Heart right ventricle (tissue), 16 donors: ENCODE data around the gene FHIT. TPM values are rescaled to one million over a fixed set of nuclear protein-coding genes. Genes with fewer than 3 reads are reported as not detected.

ENCODE experiments used
- ATAC-seq, 8 donors: fragments of 200-7000 bp; cut with Tn5 transposase; one replicate each; pipeline ENCODE4 v1.9.1; 2020; ENCODE audit warnings: mild to moderate bottlenecking in 8 of 8, moderate library complexity in 8 of 8, moderate number of reproducible peaks in 1 of 8
- DNase-seq, 2 donors: peaks; one replicate each; pipeline ENCODE4 v3.0.0-alpha.2; 2020
- H3K27ac ChIP-seq, 10 donors: fragments of 200-600 bp; sonication (generic) in 2 of 10; one replicate each; pipeline versions ENCODE4 v1.5.0 to v1.8.0; 2020 to 2022; ENCODE audit warnings: mild to moderate bottlenecking in 3 of 10
- H3K27me3 ChIP-seq, 7 donors: fragments of 200-600 bp; one replicate each; pipeline ENCODE4 v1.8.0; 2021 to 2022; ENCODE audit warnings: mild to moderate bottlenecking in 2 of 7
- H3K36me3 ChIP-seq, 9 donors: fragments of 200-600 bp; sonication (generic) in 1 of 9; one replicate each; pipeline versions ENCODE4 v1.5.0 to v1.8.0; 2020 to 2022; ENCODE audit warnings: mild to moderate bottlenecking in 2 of 9
- H3K4me1 ChIP-seq, 9 donors: fragments of 200-600 bp; sonication (generic) in 1 of 9; one replicate each; pipeline versions ENCODE4 v1.5.0 to v1.8.0; 2020 to 2022; ENCODE audit warnings: mild to moderate bottlenecking in 4 of 9
- H3K4me3 ChIP-seq, 10 donors: fragments of 200-600 bp; sonication (generic) in 2 of 10; one replicate each; pipeline versions ENCODE4 v1.5.0 to v1.8.0; 2020 to 2022; ENCODE audit warnings: mild to moderate bottlenecking in 7 of 10, moderate library complexity in 2 of 10
- H3K9me3 ChIP-seq, 11 donors: fragments of 200-600 bp in 10 of 11; sonication (generic) in 2 of 11; one replicate each; pipeline versions ENCODE4 v1.5.0 to v1.8.0; 2013 to 2022; ENCODE audit warnings: mild to moderate bottlenecking in 2 of 11, control low read depth in 1 of 11, moderate library complexity in 1 of 11
- WGBS, 2 donors: extraction: QIAGEN DNeasy Blood & Tissue Kit; methylation state at CpG; one replicate each; pipeline ENCODE4 v1.1.7; 2013; ENCODE audit warnings: inconsistent platforms in 1 of 2; 5-methylcytosine and 5-hydroxymethylcytosine counted together
- intact Hi-C, 10 donors: fragments of 100-400 bp; cut with DNase I; formaldehyde crosslinking; loops; one replicate each; pipeline versions ENCODE4 v1.11.1 to v1.14.2; 2022
- polyA plus RNA-seq, 2 donors: library from polyadenylated mRNA; stranded (reverse); fragments of 200-250 nt; gene quantifications; one replicate each; pipeline ENCODE4 v1.2.3, GENCODE V29; 2013
- total RNA-seq, 10 donors: library from RNA; stranded (reverse); fragmentation: NEBNext Ultra II Directional in 3 of 10; extraction: Animal tissue kit (Norgen Biotek cat#: 25700) in 3 of 10; gene quantifications; one replicate each; pipeline versions ENCODE4 v1.2.1 to v1.2.4, GENCODE V29; 2021 to 2023
- TF ChIP-seq, protein P1 (sequence below), 9 donors: fragments of 200-600 bp; sonication (generic) in 2 of 9; IDR thresholded peaks; one replicate each; pipeline versions ENCODE4 v1.5.0 to v1.8.0; 2021 to 2022; ENCODE audit warnings: antibody characterized with exemption in 9 of 9, mild to moderate bottlenecking in 5 of 9, moderate library complexity in 1 of 9
- donor health status: Arrhythmogenic right ventricular cardiomyopathy.
- donor health status: ischemic (EF 13 %, LVEDD 7.1; RV severe dilation, severe dysfunction).
- donor health status: healthy with polysubstance abuse.
- donor health status: DM: no; HTN: yes; CAD: no.
- donor health status: DM: no; HTN: no; CAD: no.
- donor health status: ischemic (EF 25% LVEDD 6.9; RV normal size, moderate dysfunction).
- donor health status: ischemic (EF 25% LVEDD 5.7; RV mildly dilated, moderate dysfunction).
- donor health status: healthy.
- donor health status: DM: yes; HTN: yes; CAD: no.
- donor health status: Ischemic cardiomyopathy.
- donor health status: ischemic (EF 35%, LVEDD 5.7; RV mildly dilated, moderate dysfunction).
- donor health status: nonischemic (EF 11% LVEDD 7.7; RV severe dilation, severe dysfunction).
- donor health status: DM: yes; HTN: yes; CAD: no.
- donor health status: PGD.
- donor health status: ischemic (EF 29% LVEDD 5.4; RV normal size, mild dysfunction).
- donor health status: nonischemic (EF 23%, LVEDD 6.1; RV moderate dilation, normal function).

FHIT gene
- total and polyA plus RNA-seq, 12 donors = 4.7 to 25.5 (median 18.3) TPM

- Histone ChIP-seq H3K36me3 (no peaks in the 10 kb centered on the region), H3K27me3 (no peaks in the 10 kb centered on the region), H3K27ac (no peak overlapping the region), H3K9me3 (peaks cover 0 to 38% (median 10%) of the 10 kb centered on the region in 11 donors), H3K4me3 (no peak overlapping the region), H3K4me1 (peaks cover 0 to 6% (median 0%) of the 10 kb centered on the region in 9 donors)
- 54 to 56% methylated on average over 5 of the region's 5 CpGs for WGBS, 2 donors
- DNase-seq (no peak), ATAC-seq (no peak)
- intact Hi-C loops = no loop called here
- TF ChIP-seq, protein P1, sequence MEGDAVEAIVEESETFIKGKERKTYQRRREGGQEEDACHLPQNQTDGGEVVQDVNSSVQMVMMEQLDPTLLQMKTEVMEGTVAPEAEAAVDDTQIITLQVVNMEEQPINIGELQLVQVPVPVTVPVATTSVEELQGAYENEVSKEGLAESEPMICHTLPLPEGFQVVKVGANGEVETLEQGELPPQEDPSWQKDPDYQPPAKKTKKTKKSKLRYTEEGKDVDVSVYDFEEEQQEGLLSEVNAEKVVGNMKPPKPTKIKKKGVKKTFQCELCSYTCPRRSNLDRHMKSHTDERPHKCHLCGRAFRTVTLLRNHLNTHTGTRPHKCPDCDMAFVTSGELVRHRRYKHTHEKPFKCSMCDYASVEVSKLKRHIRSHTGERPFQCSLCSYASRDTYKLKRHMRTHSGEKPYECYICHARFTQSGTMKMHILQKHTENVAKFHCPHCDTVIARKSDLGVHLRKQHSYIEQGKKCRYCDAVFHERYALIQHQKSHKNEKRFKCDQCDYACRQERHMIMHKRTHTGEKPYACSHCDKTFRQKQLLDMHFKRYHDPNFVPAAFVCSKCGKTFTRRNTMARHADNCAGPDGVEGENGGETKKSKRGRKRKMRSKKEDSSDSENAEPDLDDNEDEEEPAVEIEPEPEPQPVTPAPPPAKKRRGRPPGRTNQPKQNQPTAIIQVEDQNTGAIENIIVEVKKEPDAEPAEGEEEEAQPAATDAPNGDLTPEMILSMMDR (IDR thresholded peaks at IDR 0.05) = no peak
These were observed 297.9 kb downstream of the FHIT start for GRCh38 chr3:60953351-60953750.

GRCh38 chr3:60952055-60952454 is 299.2 kb downstream of the FHIT start:
- 72 to 73% methylated on average over 6 of the region's 6 CpGs for WGBS, 2 donors
- Histone ChIP-seq H3K4me1 (peaks cover 0 to 6% (median 0%) of the 10 kb centered on the region in 9 donors), H3K9me3 (peaks cover 0 to 32% (median 10%) of the 10 kb centered on the region in 11 donors), H3K36me3 (no peaks in the 10 kb centered on the region), H3K27ac (no peak overlapping the region), H3K4me3 (no peak overlapping the region), H3K27me3 (no peaks in the 10 kb centered on the region)
- TF ChIP-seq, protein P1 (IDR thresholded peaks at IDR 0.05) = no peak
- DNase-seq (no peak), ATAC-seq (no peak)
- intact Hi-C loops = no loop called here

DNA sequence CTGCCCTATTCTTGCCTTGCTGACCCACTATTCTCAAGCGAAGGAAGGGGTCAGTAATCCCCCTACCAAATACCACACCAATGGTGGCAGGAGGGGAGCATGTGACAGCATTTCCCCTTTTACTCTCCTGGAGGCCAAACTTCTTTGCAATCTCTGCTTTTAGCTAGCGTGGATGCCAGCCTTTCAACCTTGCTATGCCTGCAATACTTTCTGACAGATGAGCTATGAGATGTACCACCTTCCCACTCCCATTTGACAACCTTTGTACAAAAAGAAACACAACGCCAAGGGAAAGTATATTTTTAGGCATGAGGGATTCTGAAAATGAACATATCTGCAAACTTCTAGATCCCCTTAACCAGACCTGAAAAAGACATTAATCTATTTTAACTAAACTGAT is 302.1 kb downstream of the FHIT start:
- Histone ChIP-seq H3K27ac (no peak overlapping the region), H3K4me1 (peaks cover 0 to 6% (median 0%) of the 10 kb centered on the region in 9 donors), H3K4me3 (no peak overlapping the region), H3K36me3 (no peaks in the 10 kb centered on the region), H3K27me3 (no peaks in the 10 kb centered on the region), H3K9me3 (peaks cover 0 to 7% (median 0%) of the 10 kb centered on the region in 11 donors)
- WGBS, 2 donors = 84 to 94% methylated on average over 3 of the region's 3 CpGs
- intact Hi-C loops = no loop called here
- DNase-seq = no peak
- TF ChIP-seq, protein P1 (IDR thresholded peaks at IDR 0.05) = no peak
- no peak for ATAC-seq

DNA sequence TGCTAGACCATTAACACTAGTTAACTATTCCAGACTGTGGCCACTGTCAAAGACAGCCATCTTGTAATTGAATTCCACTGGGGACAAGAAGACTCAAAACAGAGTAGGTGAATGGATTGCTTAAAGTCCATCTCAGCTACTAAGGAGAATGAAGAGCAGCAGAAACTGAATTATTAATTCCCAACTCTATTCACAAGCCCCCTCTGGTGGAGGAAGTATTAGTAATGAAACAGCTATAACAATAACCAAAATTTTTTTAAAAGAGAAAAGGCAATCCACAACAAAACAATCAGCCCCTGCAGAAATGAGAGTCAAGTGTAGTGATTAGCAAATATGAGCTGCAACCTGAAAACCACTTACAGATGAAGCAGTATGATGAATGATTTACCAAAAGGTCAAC is 302.8 kb downstream of the FHIT start:
- Histone ChIP-seq H3K27ac (no peak overlapping the region), H3K27me3 (no peaks in the 10 kb centered on the region), H3K9me3 (peaks cover 0 to 1% (median 0%) of the 10 kb centered on the region in 11 donors), H3K4me3 (no peak overlapping the region), H3K36me3 (no peaks in the 10 kb centered on the region), H3K4me1 (peaks cover 0 to 3% (median 0%) of the 10 kb centered on the region in 9 donors)
- DNase-seq (no peak), ATAC-seq (no peak)
- TF ChIP-seq, protein P1 (IDR thresholded peaks at IDR 0.05) = peak in 4 of 9 donors; percentile 6 to 26 (median 16)
- intact Hi-C loops = no loop called here
